Activated CD8-positive, alpha-beta memory T cell treated with anti-CD3 and anti-CD28 coated beads, Interleukin-2, amount 10 ng/mL, durations not matched to agents 7 days and 5 days (primary cell): ENCODE data around the gene RSPH10B. TPM values are rescaled to one million over a fixed set of nuclear protein-coding genes. Genes with fewer than 3 reads are reported as not detected.
"Not testable (repeated sequence)": the region's sequence is repeated elsewhere in the genome, so short reads cannot be mapped to it uniquely, and the experiment has no call there.

Source experiments
- ATAC-seq: fragments of 150-1000 bp; cut with Tn5 transposase; one replicate; pipeline ENCODE4 v1.10.0; 2021; ENCODE audit warnings: moderate library complexity
- CTCF ChIA-PET: fragments of 350-600 bp; sonication (Branson Sonifier 250); formaldehyde crosslinking; loops from one replicate; lab custom pipeline; 2021; ENCODE audit warnings: antibody characterized with exemption; lab: Charles Lee
- DNase-seq: peaks from one replicate; pipeline ENCODE4 v3.0.0-alpha.2; 2020
- H3K27ac Mint-ChIP-seq: one replicate; pipeline ENCODE4 v1.8.0; 2021; ENCODE audit warnings: mild to moderate bottlenecking, mixed read lengths
- H3K27me3 Mint-ChIP-seq: one replicate; pipeline ENCODE4 v1.8.0; 2021; ENCODE audit warnings: mixed read lengths
- H3K36me3 Mint-ChIP-seq: one replicate; pipeline ENCODE4 v1.8.0; 2021; ENCODE audit warnings: mild to moderate bottlenecking, mixed read lengths
- H3K4me1 Mint-ChIP-seq: one replicate; pipeline ENCODE4 v1.8.0; 2021; ENCODE audit warnings: mixed read lengths
- H3K4me3 Mint-ChIP-seq: one replicate; pipeline ENCODE4 v1.8.0; 2021; ENCODE audit warnings: mild to moderate bottlenecking, moderate library complexity, mixed read lengths
- H3K9me3 Mint-ChIP-seq: one replicate; pipeline ENCODE4 v1.8.0; 2022; ENCODE audit warnings: low read depth, mixed read lengths
- total RNA-seq, 2 experiments: library from RNA; stranded (reverse); gene quantifications; one replicate each; pipeline ENCODE4 v1.2.3, GENCODE V29; 2021

RSPH10B gene
- total RNA-seq, 2 experiments from 2014 or later: not detected

DNA sequence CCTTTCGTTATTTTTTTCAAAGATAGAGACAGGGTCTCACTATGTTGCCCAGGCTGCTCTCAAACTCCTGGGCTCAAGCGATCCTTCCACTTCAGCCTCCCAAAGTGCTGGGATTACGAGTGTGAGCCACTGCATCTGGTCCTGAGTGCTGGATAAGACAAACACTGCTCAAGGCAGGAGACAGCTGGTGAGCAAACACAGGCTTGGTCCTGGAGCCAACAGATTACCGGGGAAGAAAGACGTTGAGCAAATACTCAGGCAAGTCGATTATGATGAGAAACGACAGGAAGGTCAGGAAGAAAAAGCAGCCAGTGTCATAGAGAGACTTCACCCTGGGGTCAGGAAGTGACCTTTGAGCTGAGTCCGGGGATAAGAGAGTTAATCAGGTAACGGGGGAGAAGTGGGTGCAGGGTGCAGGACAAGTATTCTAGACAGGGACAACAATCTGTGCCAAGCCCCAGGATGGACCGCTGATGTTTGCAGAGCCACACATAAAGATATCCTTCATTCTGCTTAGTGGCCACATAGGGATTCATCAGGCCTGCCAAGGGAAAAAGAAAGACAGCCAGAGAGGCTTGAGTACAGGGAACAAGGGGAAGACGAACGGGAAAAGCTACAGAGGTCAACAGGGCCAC lies 9.3 kb upstream of the RSPH10B start:
- not testable (repeated sequence) for ATAC-seq

DNA sequence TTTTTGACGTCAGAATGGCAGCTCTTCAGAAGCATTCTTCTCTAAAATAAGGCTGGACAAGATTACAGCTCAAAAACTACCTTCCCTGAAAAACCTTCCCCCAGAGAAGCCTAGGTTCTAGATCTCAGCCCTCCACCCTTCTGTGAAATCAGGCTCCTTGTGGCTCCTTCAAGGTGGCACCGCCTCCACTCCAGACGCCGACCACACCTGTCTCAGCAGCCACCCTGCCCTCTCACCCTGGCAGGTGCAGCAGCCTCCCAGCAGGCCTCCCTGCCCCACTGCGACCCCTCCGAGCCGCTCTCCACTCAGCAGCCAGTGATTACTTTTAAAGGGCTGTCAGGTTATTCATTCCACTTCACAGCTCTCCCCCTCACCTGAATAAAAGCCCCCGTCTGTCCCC lies 3.1 kb upstream of the RSPH10B start:
- H3K4me3 Mint-ChIP-seq, H3K4me1 Mint-ChIP-seq, ATAC-seq, CTCF ChIA-PET, DNase-seq, H3K27me3 Mint-ChIP-seq, H3K27ac Mint-ChIP-seq, H3K9me3 Mint-ChIP-seq, H3K36me3 Mint-ChIP-seq: not testable (repeated sequence)

More for the DNA sequence above, 9.3 kb upstream of the RSPH10B start:
- CTCF ChIA-PET, H3K9me3 Mint-ChIP-seq, DNase-seq, H3K27me3 Mint-ChIP-seq, H3K27ac Mint-ChIP-seq, H3K4me3 Mint-ChIP-seq, H3K4me1 Mint-ChIP-seq, H3K36me3 Mint-ChIP-seq: not testable (repeated sequence)

DNA sequence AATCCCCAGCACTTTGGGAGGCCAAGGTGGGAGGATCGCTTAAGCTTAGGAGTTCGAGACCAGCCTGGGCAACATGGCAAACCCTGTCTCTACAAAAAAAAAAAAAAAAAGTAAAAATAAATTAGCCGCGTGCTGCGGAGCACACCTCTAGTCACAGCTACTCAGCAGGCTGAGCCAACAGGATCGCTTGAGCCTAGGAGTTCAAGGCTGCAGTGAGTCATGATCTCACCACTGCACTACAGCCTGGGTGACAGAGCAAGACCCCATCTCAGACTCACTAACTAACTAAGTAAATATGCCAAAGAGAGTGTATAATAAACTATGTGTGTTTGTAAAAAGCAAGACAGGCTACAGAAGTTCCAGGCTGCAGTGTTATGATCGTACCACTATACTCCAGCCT lies 6.7 kb downstream of the RSPH10B start:
- H3K4me3 Mint-ChIP-seq, ATAC-seq, H3K27me3 Mint-ChIP-seq, H3K27ac Mint-ChIP-seq, DNase-seq, H3K4me1 Mint-ChIP-seq, H3K36me3 Mint-ChIP-seq, H3K9me3 Mint-ChIP-seq, CTCF ChIA-PET: not testable (repeated sequence)

DNA sequence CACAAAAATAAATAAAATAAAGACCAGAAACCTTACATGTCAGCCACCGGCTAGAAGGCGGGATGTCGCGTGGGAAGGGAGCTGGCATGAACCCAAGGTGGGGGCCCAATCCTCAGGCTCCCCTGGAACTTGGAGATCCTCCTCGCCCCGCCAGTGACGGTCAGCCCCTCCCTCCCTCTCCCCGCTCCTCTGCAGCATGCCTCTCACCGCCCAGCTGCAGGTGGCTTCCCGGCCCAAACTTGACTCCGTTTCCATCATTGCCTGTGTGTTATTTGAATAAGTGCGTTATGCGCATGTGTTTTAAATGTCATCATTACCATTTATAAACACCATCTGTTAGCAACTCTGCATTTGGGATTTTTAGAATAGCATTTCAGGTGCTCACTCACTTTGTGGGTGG lies 7.3 kb downstream of the RSPH10B start:
- H3K27ac Mint-ChIP-seq, ATAC-seq, H3K4me1 Mint-ChIP-seq, DNase-seq, H3K27me3 Mint-ChIP-seq, H3K36me3 Mint-ChIP-seq, H3K9me3 Mint-ChIP-seq, H3K4me3 Mint-ChIP-seq, CTCF ChIA-PET: not testable (repeated sequence)

GRCh38 chr7:5934945-5935450 lies 35.5 kb downstream of the RSPH10B start:
- H3K9me3 Mint-ChIP-seq, H3K4me3 Mint-ChIP-seq, H3K27me3 Mint-ChIP-seq, H3K36me3 Mint-ChIP-seq, H3K27ac Mint-ChIP-seq, CTCF ChIA-PET, ATAC-seq, H3K4me1 Mint-ChIP-seq, DNase-seq: not testable (repeated sequence)

- H3K9me3 Mint-ChIP-seq, H3K36me3 Mint-ChIP-seq, DNase-seq, H3K27ac Mint-ChIP-seq, H3K4me1 Mint-ChIP-seq, H3K4me3 Mint-ChIP-seq, CTCF ChIA-PET, H3K27me3 Mint-ChIP-seq, ATAC-seq: not testable (repeated sequence)
These were observed 38.4 kb downstream of the RSPH10B start for GRCh38 chr7:5931905-5932644.

GRCh38 chr7:5931250-5931649 lies 39.2 kb downstream of the RSPH10B start:
- not testable (repeated sequence) for ATAC-seq

GRCh38 chr7:5930290-5930689 lies 40.2 kb downstream of the RSPH10B start:
- H3K9me3 Mint-ChIP-seq, H3K36me3 Mint-ChIP-seq, CTCF ChIA-PET, DNase-seq, H3K4me1 Mint-ChIP-seq, H3K27me3 Mint-ChIP-seq, H3K4me3 Mint-ChIP-seq, H3K27ac Mint-ChIP-seq, ATAC-seq: not testable (repeated sequence)

More at GRCh38 chr7:5931250-5931649, 39.2 kb downstream of the RSPH10B start:
- H3K9me3 Mint-ChIP-seq, H3K27ac Mint-ChIP-seq, H3K4me1 Mint-ChIP-seq, CTCF ChIA-PET, H3K4me3 Mint-ChIP-seq, DNase-seq, H3K27me3 Mint-ChIP-seq, H3K36me3 Mint-ChIP-seq: not testable (repeated sequence)

- DNase-seq, H3K27ac Mint-ChIP-seq, ATAC-seq, H3K4me3 Mint-ChIP-seq, H3K9me3 Mint-ChIP-seq, CTCF ChIA-PET, H3K4me1 Mint-ChIP-seq, H3K27me3 Mint-ChIP-seq, H3K36me3 Mint-ChIP-seq: not testable (repeated sequence)
These were observed 44.1 kb downstream of the RSPH10B start for GRCh38 chr7:5926263-5926870.

DNA sequence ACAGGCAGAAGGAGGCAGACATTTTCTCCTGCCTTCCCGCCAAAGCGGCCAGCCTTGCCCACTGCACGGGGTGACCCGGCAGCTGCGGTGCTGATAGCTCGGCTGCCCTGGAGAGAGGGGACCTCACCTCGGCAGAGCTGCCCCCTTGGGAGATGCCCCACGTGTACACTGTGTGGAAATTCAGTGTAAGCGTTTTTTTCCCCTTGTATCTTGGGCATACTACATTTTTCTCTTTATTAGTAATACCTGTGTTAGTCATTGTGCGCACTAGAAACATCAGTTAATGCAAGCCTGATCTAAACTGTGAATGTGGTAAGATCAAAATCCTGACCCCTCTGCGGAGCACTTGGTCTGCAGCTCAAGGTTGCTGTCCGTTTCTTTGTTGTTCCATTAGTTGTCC lies 45.9 kb downstream of the RSPH10B start:
- H3K27ac Mint-ChIP-seq, H3K27me3 Mint-ChIP-seq, CTCF ChIA-PET, H3K4me1 Mint-ChIP-seq, H3K9me3 Mint-ChIP-seq, H3K4me3 Mint-ChIP-seq, ATAC-seq, H3K36me3 Mint-ChIP-seq, DNase-seq: not testable (repeated sequence)

DNA sequence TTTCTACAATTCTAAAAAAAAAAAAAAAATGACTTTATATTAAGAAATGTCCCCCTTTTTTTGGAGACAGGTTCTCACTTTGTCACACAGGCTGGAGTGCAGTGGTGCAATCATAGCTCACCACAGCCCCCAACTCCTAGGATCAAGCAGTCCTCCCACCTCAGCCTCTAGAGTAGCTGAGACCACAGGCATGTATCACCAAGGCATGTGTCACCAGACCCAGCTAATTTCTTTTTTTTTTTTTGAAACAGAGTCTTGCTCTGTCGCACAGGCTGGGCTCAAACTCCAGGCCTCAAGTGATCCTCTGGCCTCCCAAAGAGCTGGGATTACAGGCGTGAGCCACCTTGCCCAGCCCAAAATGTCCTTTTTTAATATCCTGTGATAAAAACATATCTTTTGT lies 46.3 kb downstream of the RSPH10B start:
- H3K36me3 Mint-ChIP-seq, DNase-seq, H3K4me1 Mint-ChIP-seq, H3K4me3 Mint-ChIP-seq, CTCF ChIA-PET, H3K27ac Mint-ChIP-seq, H3K27me3 Mint-ChIP-seq, H3K9me3 Mint-ChIP-seq, ATAC-seq: not testable (repeated sequence)

DNA sequence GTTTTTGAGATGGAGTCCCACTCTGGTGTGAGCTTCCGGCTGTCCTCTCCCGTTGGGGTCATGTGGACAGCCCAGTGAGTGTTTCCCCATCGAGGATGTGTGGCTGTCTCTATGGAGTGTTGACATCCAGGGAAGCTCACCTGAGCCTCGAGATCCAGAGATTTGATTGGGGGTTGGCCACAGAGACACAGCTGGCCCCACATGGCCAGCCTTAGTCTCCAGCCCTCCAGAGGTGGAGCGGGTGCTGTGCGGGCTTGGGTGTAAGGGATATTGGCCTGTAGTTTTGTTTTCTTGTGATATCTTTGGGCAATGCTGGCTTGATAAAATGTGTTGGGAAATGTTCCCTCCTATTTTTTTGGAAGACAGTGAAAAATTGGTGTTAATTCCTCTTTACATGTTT lies 54.0 kb downstream of the RSPH10B start:
- H3K9me3 Mint-ChIP-seq, ATAC-seq, H3K4me1 Mint-ChIP-seq, H3K36me3 Mint-ChIP-seq, CTCF ChIA-PET, H3K27ac Mint-ChIP-seq, H3K4me3 Mint-ChIP-seq, DNase-seq, H3K27me3 Mint-ChIP-seq: not testable (repeated sequence)

DNA sequence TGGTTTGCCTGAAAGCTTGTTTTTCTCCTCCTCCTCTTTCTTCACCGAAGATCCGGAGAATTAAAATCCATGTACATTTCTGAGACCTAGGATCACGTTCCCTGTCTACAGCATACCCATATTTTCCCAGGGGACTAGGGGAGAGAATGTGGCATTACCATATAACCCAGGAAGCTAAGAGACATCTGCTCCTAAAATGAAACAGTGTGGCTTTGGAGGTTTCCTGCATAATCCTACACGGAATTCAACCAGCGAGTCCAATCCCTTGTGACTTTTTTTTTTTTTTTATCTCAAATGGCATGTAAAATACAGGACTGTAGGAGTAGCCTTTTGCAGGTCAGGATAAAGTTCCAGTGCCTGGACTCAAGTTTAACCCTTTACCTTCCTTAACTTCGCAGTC lies 61.7 kb downstream of the RSPH10B start:
- H3K4me3 Mint-ChIP-seq, H3K27ac Mint-ChIP-seq, H3K9me3 Mint-ChIP-seq, ATAC-seq, H3K27me3 Mint-ChIP-seq, H3K4me1 Mint-ChIP-seq, DNase-seq, CTCF ChIA-PET: not testable (repeated sequence)
- peaks cover 12% of the 10 kb centered on the region for H3K36me3 Mint-ChIP-seq

GRCh38 chr7:5904726-5905125 lies 65.8 kb downstream of the RSPH10B start:
- H3K4me1 Mint-ChIP-seq, H3K9me3 Mint-ChIP-seq, H3K27me3 Mint-ChIP-seq, ATAC-seq, H3K27ac Mint-ChIP-seq, CTCF ChIA-PET, DNase-seq, H3K4me3 Mint-ChIP-seq: not testable (repeated sequence)
- peaks cover 12% of the 10 kb centered on the region for H3K36me3 Mint-ChIP-seq
